Sigmoid colon (tissue), 7 donors: ENCODE results near the gene RPS3. TPM values are rescaled to one million over a fixed set of nuclear protein-coding genes. Genes with fewer than 3 reads are reported as not detected.
"Not testable (repeated sequence)": the region's sequence is repeated elsewhere in the genome, so short reads cannot be mapped to it uniquely, and the experiment has no call there.

Experiments
- DNase-seq: peaks from one replicate; pipeline ENCODE4 v3.0.0-alpha.2; 2019
- H3K27ac ChIP-seq, 4 donors: fragments of 200-600 bp; sonication (generic); one replicate each; pipeline ENCODE4 v1.5.1; 2016 to 2019; ENCODE audit warnings: mild to moderate bottlenecking in 1 of 4
- H3K27me3 ChIP-seq, 3 donors: fragments of 200-600 bp; sonication (generic); one replicate each; pipeline ENCODE4 v1.5.1; 2019; ENCODE audit warnings: mild to moderate bottlenecking in 1 of 3
- H3K36me3 ChIP-seq, 4 donors: fragments of 200-600 bp; sonication (generic); one replicate each; pipeline ENCODE4 v1.5.1; 2016 to 2019
- H3K4me1 ChIP-seq, 4 donors: fragments of 200-600 bp; sonication (generic); one replicate each; pipeline ENCODE4 v1.5.1; 2017 to 2019
- H3K4me3 ChIP-seq, 4 donors: fragments of 200-600 bp; sonication (generic); one replicate each; pipeline ENCODE4 v1.5.1; 2017 to 2019; ENCODE audit warnings: mild to moderate bottlenecking in 2 of 4, moderate library complexity in 1 of 4
- H3K9me3 ChIP-seq, 4 donors: fragments of 200-600 bp in 3 of 4; sonication (generic) in 3 of 4; one replicate each; pipeline versions ENCODE4 v1.5.1 to v1.6.1; 2013 to 2019
- CTCF ChIP-seq, 4 experiments: fragments of 450-650 bp in 3 of 4; fragments of 200-600 bp in 1 of 4; IDR thresholded peaks; one replicate each; pipeline ENCODE4 v1.5.1; 2016 to 2019; ENCODE audit warnings: antibody characterized with exemption in 4 of 4, mild to moderate bottlenecking in 3 of 4, moderate library complexity in 2 of 4
- EP300 ChIP-seq, 4 donors: sonication (generic); formaldehyde crosslinking; IDR thresholded peaks; one replicate each; pipeline ENCODE4 v1.6.1; 2017; ENCODE audit warnings: antibody characterized with exemption in 4 of 4
- POLR2A ChIP-seq, 2 donors: fragments of 450-650 bp; IDR thresholded peaks; one replicate each; pipeline ENCODE4 v1.6.1; 2016; ENCODE audit warnings: antibody characterized with exemption in 2 of 2, mild to moderate bottlenecking in 2 of 2, moderate library complexity in 2 of 2
- POLR2AphosphoS5 ChIP-seq, 4 donors: sonication (generic); formaldehyde crosslinking; IDR thresholded peaks; one replicate each; pipeline ENCODE4 v1.6.1; 2017; ENCODE audit warnings: antibody characterized with exemption in 4 of 4
- WGBS, 2 donors: extraction: QIAGEN DNeasy Blood & Tissue Kit; methylation state at CpG; one replicate each; pipeline ENCODE4 v1.1.7; 2013; 5-methylcytosine and 5-hydroxymethylcytosine counted together
- intact Hi-C: fragments of 100-400 bp; cut with DNase I; formaldehyde crosslinking; loops from one replicate; pipeline ENCODE4 v1.15.1; 2023
- polyA plus RNA-seq, 3 donors: library from polyadenylated mRNA; stranded (reverse); fragments of 200-250 nt; gene quantifications; one replicate each; pipeline ENCODE4 v1.2.3, GENCODE V29; 2013
- total RNA-seq, 4 donors: library from RNA; depleted of rRNA; stranded (reverse); fragments of >200 nt; gene quantifications; one replicate each; pipeline ENCODE4 v1.1.0, GENCODE V29; 2016
- donor health status: healthy with polysubstance abuse.
- donor health status: Bipolar disorder and iron deficiency.
- donor health status: healthy.

Gene RPS3
- total and polyA plus RNA-seq, 7 donors = 967 to 4,083 (median 2,377) TPM

- H3K27ac ChIP-seq = no peak overlapping the region
- no peaks in the 10 kb centered on the region for H3K36me3 ChIP-seq
- no peak for TF ChIP-seq POLR2A (IDR thresholded peaks at IDR 0.05)
- no peak for TF ChIP-seq EP300 (IDR thresholded peaks at IDR 0.05)
- no peak for TF ChIP-seq POLR2AphosphoS5 (IDR thresholded peaks at IDR 0.05)
- TF ChIP-seq CTCF (IDR thresholded peaks at IDR 0.05) = no peak
- 85 to 90% methylated on average over 9 of the region's 9 CpGs for WGBS, 2 donors
- no peaks in the 10 kb centered on the region for H3K4me1 ChIP-seq
- H3K9me3 ChIP-seq = no peaks in the 10 kb centered on the region
- DNase-seq = no peak
- intact Hi-C loops = no loop called here
- H3K4me3 ChIP-seq = no peak overlapping the region
- H3K27me3 ChIP-seq = no peaks in the 10 kb centered on the region
Measured at GRCh38 chr11:75376175-75376574, 23.1 kb upstream of the RPS3 start.

- H3K4me3 ChIP-seq, H3K36me3 ChIP-seq, H3K27me3 ChIP-seq, intact Hi-C loops, H3K4me1 ChIP-seq, H3K27ac ChIP-seq, H3K9me3 ChIP-seq, DNase-seq: not testable (repeated sequence)
- WGBS, 2 donors = 91 to 93% methylated on average over 17 of the region's 17 CpGs
Measured at GRCh38 chr11:75378776-75379175, 20.5 kb upstream of the RPS3 start.

GRCh38 chr11:75380245-75380644 is 19.1 kb upstream of the RPS3 start:
- Histone ChIP-seq H3K4me3 (no peak overlapping the region), H3K9me3 (no peaks in the 10 kb centered on the region), H3K27me3 (no peaks in the 10 kb centered on the region), H3K36me3 (no peaks in the 10 kb centered on the region), H3K27ac (peak overlapping the region in 1 of 4 donors; percentile 63), H3K4me1 (peaks cover 0 to 5% (median 0%) of the 10 kb centered on the region in 4 donors)
- TF ChIP-seq POLR2A (IDR thresholded peaks at IDR 0.05) (no peak), EP300 (IDR thresholded peaks at IDR 0.05) (no peak), CTCF (IDR thresholded peaks at IDR 0.05) (no peak), POLR2AphosphoS5 (IDR thresholded peaks at IDR 0.05) (no peak)
- no peak for DNase-seq
- WGBS, 2 donors = 22 to 76% methylated on average over 2 of the region's 2 CpGs
- intact Hi-C loops = no loop called here

GRCh38 chr11:75380716-75381420 is 18.4 kb upstream of the RPS3 start:
- WGBS, 2 donors = 29 to 69% methylated on average over 7 of the region's 7 CpGs
- H3K9me3 ChIP-seq = no peaks in the 10 kb centered on the region
- no peaks in the 10 kb centered on the region for H3K27me3 ChIP-seq
- H3K36me3 ChIP-seq = no peaks in the 10 kb centered on the region
- peaks cover 0 to 5% (median 0%) of the 10 kb centered on the region in 4 donors for H3K4me1 ChIP-seq
- H3K4me3 ChIP-seq = no peak overlapping the region
- intact Hi-C loops = no loop called here
- no peak for TF ChIP-seq POLR2A (IDR thresholded peaks at IDR 0.05)
- no peak for TF ChIP-seq CTCF (IDR thresholded peaks at IDR 0.05)
- no peak for TF ChIP-seq POLR2AphosphoS5 (IDR thresholded peaks at IDR 0.05)
- no peak for TF ChIP-seq EP300 (IDR thresholded peaks at IDR 0.05)
- H3K27ac ChIP-seq = peak overlapping the region in 1 of 4 donors; percentile 63
- peak; percentile 68 for DNase-seq

GRCh38 chr11:75383246-75383645 is 16.1 kb upstream of the RPS3 start:
- peaks cover 0 to 5% (median under 1%) of the 10 kb centered on the region in 4 donors for H3K4me1 ChIP-seq
- no peak overlapping the region for H3K27ac ChIP-seq
- WGBS, 2 donors = 46 to 86% methylated on average over 3 of the region's 3 CpGs

More at GRCh38 chr11:75383246-75383645, 16.1 kb upstream of the RPS3 start:
- no peak for TF ChIP-seq CTCF (IDR thresholded peaks at IDR 0.05)
- TF ChIP-seq POLR2A (IDR thresholded peaks at IDR 0.05) = no peak
- no peak for TF ChIP-seq EP300 (IDR thresholded peaks at IDR 0.05)
- TF ChIP-seq POLR2AphosphoS5 (IDR thresholded peaks at IDR 0.05) = no peak
- no peak for DNase-seq
- H3K36me3 ChIP-seq = no peaks in the 10 kb centered on the region
- H3K4me3 ChIP-seq = no peak overlapping the region
- no peaks in the 10 kb centered on the region for H3K27me3 ChIP-seq
- intact Hi-C loops = no loop called here
- no peaks in the 10 kb centered on the region for H3K9me3 ChIP-seq
